Pulmonary artery endothelial cell (primary cell): ENCODE results near the gene TMIGD2. TPM values are rescaled to one million over a fixed set of nuclear protein-coding genes. Genes with fewer than 3 reads are reported as not detected.

Experiments used
- DNase-seq: peaks from one replicate; pipeline ENCODE4 v3.0.0-alpha.2; 2011; ENCODE audit warnings: low read depth, low spot score
- total RNA-seq: library from RNA; depleted of rRNA; stranded (reverse); fragments of >200 nt; gene quantifications from 2 replicates; pipeline ENCODE4 v1.2.3, GENCODE V29; 2014

Gene TMIGD2
- total RNA-seq, 1 donor from 2014 or later: not detected

GRCh38 chr19:4326837-4327251 lies 24.7 kb upstream of the TMIGD2 start:
- no peak for DNase-seq

- no peak for DNase-seq
Observed at GRCh38 chr19:4326215-4326836, 24.1 kb upstream of the TMIGD2 start.

- no peak for DNase-seq
Observed at GRCh38 chr19:4324228-4324627, 22.0 kb upstream of the TMIGD2 start.

- DNase-seq: no peak
Observed at GRCh38 chr19:4323692-4324091, 21.5 kb upstream of the TMIGD2 start.

GRCh38 chr19:4322942-4323665 lies 20.9 kb upstream of the TMIGD2 start:
- DNase-seq: no peak

- DNase-seq: no peak
Observed at GRCh38 chr19:4320419-4320818, 18.2 kb upstream of the TMIGD2 start.

GRCh38 chr19:4319067-4319718 lies 17.0 kb upstream of the TMIGD2 start:
- DNase-seq: no peak

GRCh38 chr19:4318460-4318859 lies 16.3 kb upstream of the TMIGD2 start:
- no peak for DNase-seq

GRCh38 chr19:4316956-4317355 lies 14.8 kb upstream of the TMIGD2 start:
- DNase-seq: no peak

GRCh38 chr19:4313847-4314490 lies 11.8 kb upstream of the TMIGD2 start:
- DNase-seq: no peak

- DNase-seq: no peak
Observed at GRCh38 chr19:4310247-4311121, 8.3 kb upstream of the TMIGD2 start.

- no peak for DNase-seq
Observed at GRCh38 chr19:4305659-4306058, 3.5 kb upstream of the TMIGD2 start.

GRCh38 chr19:4305257-4305612 lies 3.0 kb upstream of the TMIGD2 start:
- DNase-seq: no peak

GRCh38 chr19:4304538-4305256 lies 2.5 kb upstream of the TMIGD2 start, which contains the start of gene FSD1:
Gene FSD1, plus strand, starts transcription at chr19:4304598. Its CDS starts 149 bp downstream, at chr19:4304747.
- no peak for DNase-seq

GRCh38 chr19:4303819-4304537 lies 1.8 kb upstream of the TMIGD2 start:
- no peak for DNase-seq

GRCh38 chr19:4301590-4302242 lies 473 bp downstream of the TMIGD2 start:
- no peak for DNase-seq

- DNase-seq: no peak
Observed at GRCh38 chr19:4300589-4300988, 1.6 kb downstream of the TMIGD2 start.

- no peak for DNase-seq
Observed at GRCh38 chr19:4298810-4299550, 3.2 kb downstream of the TMIGD2 start.
